Calu3 (cell line): ENCODE results near the gene ZNF487. TPM values are rescaled to one million over a fixed set of nuclear protein-coding genes. Genes with fewer than 3 reads are reported as not detected.

Experiments used
- BruUV-seq: library from RNA; stranded (reverse); fragments of 400-500 nt; replicated peaks from 2 replicates; lab custom pipeline; 2021; lab: Mats Ljungman, UMichigan
- CTCF ChIA-PET: fragments of 300-600 bp; sonication (Branson Sonifier 250); formaldehyde crosslinking; loops from one replicate; lab custom pipeline; 2022; ENCODE audit warnings: antibody characterized with exemption; lab: Charles Lee
- DNase-seq: peaks from one replicate; pipeline ENCODE4 v3.0.0; 2022
- H3K27ac Mint-ChIP-seq: one replicate; pipeline ENCODE4 v1.8.0; 2022; ENCODE audit warnings: mixed read lengths; ENCODE audit not compliant: unreplicated experiment
- H3K27me3 Mint-ChIP-seq: one replicate; pipeline ENCODE4 v1.8.0; 2022; ENCODE audit warnings: mixed read lengths; ENCODE audit not compliant: unreplicated experiment
- H3K36me3 Mint-ChIP-seq: one replicate; pipeline ENCODE4 v1.8.0; 2022; ENCODE audit warnings: mild to moderate bottlenecking, moderate library complexity, mixed read lengths; ENCODE audit not compliant: insufficient read depth, unreplicated experiment
- H3K4me1 Mint-ChIP-seq: one replicate; pipeline ENCODE4 v1.8.0; 2022; ENCODE audit warnings: mild to moderate bottlenecking, low read depth, mixed read lengths; ENCODE audit not compliant: unreplicated experiment
- H3K4me3 Mint-ChIP-seq: one replicate; pipeline ENCODE4 v1.8.0; 2022; ENCODE audit warnings: mild to moderate bottlenecking, low read depth, moderate library complexity, mixed read lengths; ENCODE audit not compliant: unreplicated experiment
- H3K9me3 Mint-ChIP-seq: one replicate; pipeline ENCODE4 v1.8.0; 2022; ENCODE audit warnings: low read depth, mixed read lengths; ENCODE audit not compliant: unreplicated experiment
- intact Hi-C: fragments of 100-400 bp; cut with micrococcal nuclease; formaldehyde crosslinking; loops from one replicate; pipeline ENCODE4 v1.10.0; 2022; ENCODE audit not compliant: unreplicated experiment
- total RNA-seq: library from RNA; stranded (reverse); gene quantifications from 2 replicates; pipeline ENCODE4 v1.2.3, GENCODE V29; 2022
- TF ChIP-seq, protein P1 (sequence below): fragments of 200-600 bp; IDR thresholded peaks from one replicate; pipeline ENCODE4 v1.8.0; 2022; ENCODE audit warnings: antibody characterized with exemption; ENCODE audit not compliant: unreplicated experiment

ZNF487 gene
- total RNA-seq, 1 experiment from 2014 or later: 3.4 TPM

DNA sequence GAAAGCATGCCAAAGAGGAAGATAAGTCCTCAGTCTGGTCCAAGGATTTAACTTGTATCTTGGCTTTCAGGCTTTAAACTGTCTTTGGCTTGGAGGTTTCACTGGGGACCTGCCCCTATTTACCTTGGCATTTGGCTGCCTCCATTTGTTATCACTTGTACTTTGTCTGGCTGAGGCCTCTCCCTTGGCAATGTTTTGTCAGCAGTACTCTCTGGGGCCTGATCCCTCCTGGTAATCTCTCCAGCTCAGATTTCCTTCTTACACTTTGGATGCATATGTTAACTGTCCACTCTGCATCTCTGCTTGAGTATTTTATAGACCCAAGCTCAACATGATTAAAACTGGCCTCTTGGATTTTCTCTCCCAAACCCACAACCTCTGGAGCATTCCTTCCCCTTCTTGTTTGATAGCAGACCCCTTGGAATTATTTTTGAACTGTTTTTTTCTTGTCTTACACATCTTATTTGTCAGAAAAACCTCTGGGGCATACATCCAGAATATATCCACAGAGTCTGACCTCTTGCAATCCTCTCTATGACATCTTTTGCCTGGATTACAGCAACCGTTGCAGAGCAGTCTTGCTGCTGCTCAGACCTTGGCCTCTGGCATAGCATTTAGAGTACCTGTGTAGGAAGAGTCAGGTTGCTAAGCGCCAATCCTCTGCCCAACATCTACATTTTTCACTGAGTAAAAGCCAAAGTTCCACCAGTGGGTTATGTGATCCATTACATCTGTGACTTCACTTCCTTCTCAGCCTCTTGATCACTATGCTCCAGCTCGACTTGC is 35.2 kb downstream of the ZNF487 start:
- Mint-ChIP-seq H3K4me1 (no peaks in the 10 kb centered on the region), H3K36me3 (no peaks in the 10 kb centered on the region), H3K27ac (no peak overlapping the region), H3K27me3 (no peaks in the 10 kb centered on the region), H3K4me3 (no peak overlapping the region), H3K9me3 (no peaks in the 10 kb centered on the region)
- no peak for DNase-seq
- CTCF ChIA-PET: interaction anchor here (0.5 kb wide), 1 partner anchor 118 kb away, joined by 3 read pairs; no protein-coding TSS in a partner anchor
- BruUV-seq: no TSS peak
- TF ChIP-seq, protein P1, sequence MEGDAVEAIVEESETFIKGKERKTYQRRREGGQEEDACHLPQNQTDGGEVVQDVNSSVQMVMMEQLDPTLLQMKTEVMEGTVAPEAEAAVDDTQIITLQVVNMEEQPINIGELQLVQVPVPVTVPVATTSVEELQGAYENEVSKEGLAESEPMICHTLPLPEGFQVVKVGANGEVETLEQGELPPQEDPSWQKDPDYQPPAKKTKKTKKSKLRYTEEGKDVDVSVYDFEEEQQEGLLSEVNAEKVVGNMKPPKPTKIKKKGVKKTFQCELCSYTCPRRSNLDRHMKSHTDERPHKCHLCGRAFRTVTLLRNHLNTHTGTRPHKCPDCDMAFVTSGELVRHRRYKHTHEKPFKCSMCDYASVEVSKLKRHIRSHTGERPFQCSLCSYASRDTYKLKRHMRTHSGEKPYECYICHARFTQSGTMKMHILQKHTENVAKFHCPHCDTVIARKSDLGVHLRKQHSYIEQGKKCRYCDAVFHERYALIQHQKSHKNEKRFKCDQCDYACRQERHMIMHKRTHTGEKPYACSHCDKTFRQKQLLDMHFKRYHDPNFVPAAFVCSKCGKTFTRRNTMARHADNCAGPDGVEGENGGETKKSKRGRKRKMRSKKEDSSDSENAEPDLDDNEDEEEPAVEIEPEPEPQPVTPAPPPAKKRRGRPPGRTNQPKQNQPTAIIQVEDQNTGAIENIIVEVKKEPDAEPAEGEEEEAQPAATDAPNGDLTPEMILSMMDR: no peak
- intact Hi-C loops: no loop called here

DNA sequence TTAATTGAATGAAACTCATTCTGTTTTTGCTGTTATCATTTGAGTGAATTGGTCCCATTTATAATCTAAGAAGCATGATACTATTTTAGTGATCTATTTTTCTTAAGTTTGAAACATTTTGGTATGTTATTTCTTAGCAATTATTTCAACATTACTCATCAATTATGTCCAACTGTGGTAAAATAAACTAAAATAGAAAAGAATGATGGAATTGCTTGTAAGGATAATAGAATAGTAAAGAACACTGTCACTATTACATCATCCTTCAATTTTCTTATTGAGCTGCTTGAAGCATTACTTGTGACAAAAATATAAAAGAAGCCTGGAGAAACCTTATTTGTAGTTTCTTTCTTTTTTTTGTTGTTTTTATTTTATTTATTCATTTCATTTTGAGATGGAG is 42.4 kb downstream of the ZNF487 start:
- DNase-seq: no peak
- H3K9me3 Mint-ChIP-seq: peaks cover 9% of the 10 kb centered on the region
- H3K4me3 Mint-ChIP-seq: no peak overlapping the region
- BruUV-seq: no TSS peak
- no peaks in the 10 kb centered on the region for H3K36me3 Mint-ChIP-seq
- intact Hi-C loops: no loop called here
- no peaks in the 10 kb centered on the region for H3K27me3 Mint-ChIP-seq
- CTCF ChIA-PET: no interaction called here
- TF ChIP-seq, protein P1: no peak
- H3K27ac Mint-ChIP-seq: no peak overlapping the region
- H3K4me1 Mint-ChIP-seq: no peaks in the 10 kb centered on the region

DNA sequence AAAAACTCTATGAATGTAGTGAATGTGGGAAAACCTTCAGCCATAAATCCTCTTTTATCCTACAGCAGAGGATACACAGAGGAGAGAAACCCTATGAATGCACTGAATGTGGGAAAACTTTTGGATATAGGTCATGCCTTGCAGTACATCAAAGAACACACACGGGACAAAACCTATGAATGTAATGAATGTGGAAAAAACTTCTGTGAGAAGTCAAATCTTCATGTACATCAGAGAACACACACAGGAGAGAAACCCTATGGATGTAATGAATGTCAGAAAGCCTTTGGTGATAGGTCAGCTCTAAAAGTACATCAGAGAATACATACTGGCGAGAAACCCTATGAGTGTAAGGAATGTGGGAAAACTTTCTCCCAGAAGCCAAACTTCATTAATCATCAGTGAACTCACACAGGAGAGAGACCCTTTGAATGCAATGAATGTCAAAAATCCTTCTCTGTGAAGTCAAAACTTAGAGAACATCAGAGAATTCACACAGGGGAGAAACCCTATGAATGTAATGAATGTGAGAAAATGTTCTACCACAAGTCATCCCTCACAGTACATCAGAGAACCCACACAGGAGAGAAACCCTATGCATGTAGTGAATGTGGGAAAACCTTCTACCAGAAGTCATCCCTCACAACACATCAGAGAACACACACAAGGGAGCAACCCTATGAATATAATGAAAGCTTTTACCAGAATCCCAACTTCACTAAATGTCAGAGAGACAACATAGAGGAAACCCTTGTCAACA is 45.6 kb downstream of the ZNF487 start:
- H3K36me3 Mint-ChIP-seq: no peaks in the 10 kb centered on the region
- CTCF ChIA-PET: no interaction called here
- TF ChIP-seq, protein P1: no peak
- no peak overlapping the region for H3K27ac Mint-ChIP-seq
- H3K4me1 Mint-ChIP-seq: no peaks in the 10 kb centered on the region
- intact Hi-C loops: no loop called here
- no peak for DNase-seq
- H3K4me3 Mint-ChIP-seq: no peak overlapping the region
- no peaks in the 10 kb centered on the region for H3K27me3 Mint-ChIP-seq
- BruUV-seq: no TSS peak
- H3K9me3 Mint-ChIP-seq: peaks cover 9% of the 10 kb centered on the region

DNA sequence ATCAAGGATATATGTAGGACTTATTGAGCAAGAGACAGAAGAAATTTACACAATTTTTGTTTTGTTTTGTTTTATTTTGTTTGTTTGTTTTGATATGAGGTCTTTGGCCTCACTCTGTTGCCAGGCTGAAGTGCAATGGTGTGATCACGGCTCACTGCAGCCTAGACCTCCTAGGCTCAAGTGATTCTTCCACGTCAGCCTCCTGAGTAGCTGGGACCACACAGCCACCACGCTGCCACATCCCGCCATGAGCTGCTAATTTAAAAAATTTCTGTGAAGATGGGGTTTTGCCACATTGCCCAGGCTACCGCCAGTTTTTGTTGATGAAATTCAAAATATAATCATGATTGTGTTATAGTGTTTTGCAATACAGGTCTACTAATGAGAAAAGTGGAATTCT is 54.9 kb downstream of the ZNF487 start:
- Mint-ChIP-seq H3K27ac (no peak overlapping the region), H3K27me3 (no peaks in the 10 kb centered on the region), H3K36me3 (no peaks in the 10 kb centered on the region), H3K4me1 (no peaks in the 10 kb centered on the region), H3K9me3 (no peaks in the 10 kb centered on the region), H3K4me3 (no peak overlapping the region)
- no peak for DNase-seq
- CTCF ChIA-PET: no interaction called here
- BruUV-seq: no TSS peak
- intact Hi-C loops: no loop called here
- TF ChIP-seq, protein P1: no peak
